B cell (primary cell): ENCODE results near the gene PLA2G12B. TPM values are rescaled to one million over a fixed set of nuclear protein-coding genes. Genes with fewer than 3 reads are reported as not detected.

Source experiments
- ATAC-seq: fragments of 200-7000 bp; cut with Tn5 transposase; one replicate; pipeline ENCODE4 v1.10.0; 2021; ENCODE audit warnings: low read depth, mild to moderate bottlenecking, moderate number of reproducible peaks, moderate library complexity
- CTCF ChIA-PET: fragments of 350-600 bp; sonication (Branson Sonifier 250); formaldehyde crosslinking; loops from one replicate; lab custom pipeline; 2021; ENCODE audit warnings: antibody characterized with exemption, inconsistent platforms; lab: Charles Lee
- POLR2A ChIA-PET: fragments of 350-600 bp; sonication (Branson Sonifier 250); formaldehyde crosslinking; loops from one replicate; lab custom pipeline; 2021; ENCODE audit warnings: antibody characterized with exemption; lab: Charles Lee
- DNase-seq: peaks from one replicate; pipeline ENCODE4 v3.0.0; 2013
- H2AFZ ChIP-seq: 2 replicates; pipeline ENCODE4 v1.6.1; 2012; ENCODE audit warnings: mild to moderate bottlenecking, low read depth, low read length; ENCODE audit not compliant: insufficient read depth, poor library complexity, severe bottlenecking
- H3K27ac ChIP-seq, 2 donors: 1 replicate in 1 of 2; 2 replicates in 1 of 2; pipeline ENCODE4 v1.5.1; 2012 to 2013; ENCODE audit warnings: low read length in 2 of 2, mild to moderate bottlenecking in 2 of 2, moderate library complexity in 1 of 2
- H3K27me3 ChIP-seq, 4 experiments: fragments of 200-600 bp in 1 of 4; sonication (generic) in 1 of 4; replicated peaks in 1 of 4; 1 replicate in 2 of 4; 2 replicates in 2 of 4; pipeline versions ENCODE4 v1.6.1 to v1.7.0; 2013 to 2016; ENCODE audit warnings: low read length in 3 of 4, mild to moderate bottlenecking in 2 of 4, mixed read lengths in 1 of 4, moderate library complexity in 1 of 4; ENCODE audit not compliant: insufficient read depth in 4 of 4, control insufficient read depth in 3 of 4; ENCODE audit errors: control extremely low read depth in 1 of 4
- H3K36me3 ChIP-seq, 2 experiments: replicated peaks in 1 of 2; 1 replicate in 1 of 2; 2 replicates in 1 of 2; pipeline versions ENCODE4 v1.6.1 to v1.7.1; 2013; ENCODE audit warnings: low read length in 1 of 2; ENCODE audit not compliant: insufficient read depth in 2 of 2, control insufficient read depth in 1 of 2; ENCODE audit errors: control extremely low read depth in 1 of 2, extremely low read depth in 1 of 2
- H3K4me1 ChIP-seq, 2 donors: fragments of 200-600 bp in 1 of 2; sonication (generic) in 1 of 2; 1 replicate in 1 of 2; 2 replicates in 1 of 2; pipeline versions ENCODE4 v1.5.1 to v1.6.1; 2013 to 2017; ENCODE audit warnings: low read length in 2 of 2; ENCODE audit not compliant: control insufficient read depth in 2 of 2, insufficient read depth in 2 of 2
- H3K4me2 ChIP-seq: replicated peaks from 2 replicates; pipeline ENCODE3; 2012; ENCODE audit warnings: mild to moderate bottlenecking, low read depth, low read length; ENCODE audit not compliant: poor library complexity, severe bottlenecking
- H3K4me3 ChIP-seq, 5 experiments: fragments of 200-600 bp in 1 of 5; sonication (generic) in 1 of 5; 1 replicate in 3 of 5; 2 replicates in 2 of 5; pipeline versions ENCODE4 v1.5.1 to v1.7.0; 2011 to 2016; ENCODE audit warnings: low read length in 4 of 5, mild to moderate bottlenecking in 4 of 5, low read depth in 2 of 5, control low read depth in 1 of 5, moderate library complexity in 1 of 5; ENCODE audit not compliant: insufficient read depth in 1 of 5; ENCODE audit errors: control extremely low read depth in 1 of 5, extremely low read depth in 1 of 5
- H3K79me2 ChIP-seq: fragments of 200-600 bp; sonication (generic); one replicate; pipeline ENCODE4 v1.6.0; 2016; ENCODE audit warnings: low read length; ENCODE audit not compliant: control insufficient read depth, insufficient read depth
- H3K9ac ChIP-seq: fragments of 200-600 bp; sonication (generic); 2 replicates; pipeline ENCODE4 v1.6.1; 2017; ENCODE audit warnings: mild to moderate bottlenecking, low read length, moderate library complexity
- H3K9me3 ChIP-seq, 3 donors: one replicate each; pipeline versions ENCODE4 v1.6.1 to v1.7.1; 2013; ENCODE audit warnings: low read length in 2 of 3; ENCODE audit not compliant: control insufficient read depth in 2 of 3, insufficient read depth in 1 of 3; ENCODE audit errors: control extremely low read depth in 1 of 3
- H4K20me1 ChIP-seq: 2 replicates; pipeline ENCODE4 v1.6.0; 2012; ENCODE audit warnings: mild to moderate bottlenecking, low read length; ENCODE audit not compliant: insufficient read depth, control insufficient read depth, poor library complexity, severe bottlenecking
- H3K27ac Mint-ChIP-seq: one replicate; pipeline ENCODE4 v1.8.0; 2021; ENCODE audit warnings: mixed read lengths
- H3K27me3 Mint-ChIP-seq: one replicate; pipeline ENCODE4 v1.8.0; 2021; ENCODE audit warnings: mixed read lengths
- H3K4me1 Mint-ChIP-seq: one replicate; pipeline ENCODE4 v1.8.0; 2021; ENCODE audit warnings: mixed read lengths
- H3K4me3 Mint-ChIP-seq: one replicate; pipeline ENCODE4 v1.8.0; 2021; ENCODE audit warnings: mixed read lengths
- H3K9me3 Mint-ChIP-seq: one replicate; pipeline ENCODE4 v1.8.0; 2022; ENCODE audit warnings: mixed read lengths; ENCODE audit not compliant: insufficient read depth
- CTCF ChIP-seq: fragments of 200-600 bp; IDR thresholded peaks from one replicate; pipeline ENCODE4 v1.8.0; 2022; ENCODE audit warnings: antibody characterized with exemption, mild to moderate bottlenecking
- EZH2 ChIP-seq: IDR thresholded peaks from 2 replicates; pipeline ENCODE4 v1.6.1; 2012; ENCODE audit warnings: borderline replicate concordance, low read depth, mild to moderate bottlenecking, moderate library complexity, low read length; ENCODE audit not compliant: insufficient read depth, poor library complexity, severe bottlenecking
- WGBS: methylation state at CpG from one replicate; pipeline ENCODE4 v1.1.5; 2013; ENCODE audit warnings: missing lambda C conversion rate; ENCODE audit not compliant: insufficient coverage; 5-methylcytosine and 5-hydroxymethylcytosine counted together
- intact Hi-C: fragments of 100-400 bp; cut with micrococcal nuclease; formaldehyde crosslinking; loops from one replicate; pipeline ENCODE4 v1.10.0; 2022
- polyA plus RNA-seq: library from polyadenylated mRNA; depleted of rRNA; stranded (reverse); fragments of >200 nt; gene quantifications from 2 replicates; pipeline ENCODE4 v1.2.3, GENCODE V29; 2012
- total RNA-seq, 2 donors: library from RNA; stranded (reverse); fragments of 120-200 nt in 1 of 2; gene quantifications; 1 replicate in 1 of 2; 2 replicates in 1 of 2; pipeline versions ENCODE4 v1.2.3 to v1.2.4, GENCODE V29; 2013 to 2022

The PLA2G12B gene
- total and polyA plus RNA-seq, 2 donors (not counting 1 experiment from before 2014, with no cell fraction given) = not detected

- WGBS = 90% methylated on average over 2 of the region's 2 CpGs
- H3K27ac Mint-ChIP-seq = no peak overlapping the region
- CTCF ChIA-PET = no interaction called here
Observed at GRCh38 chr10:72930276-72930675, 24.3 kb downstream of the PLA2G12B start.

GRCh38 chr10:72928798-72929197, 25.8 kb downstream of the PLA2G12B start:
- no peak overlapping the region for H3K4me2 ChIP-seq
- peaks cover 0 to under 1% (median under 1%) of the 10 kb centered on the region in 4 experiments for H3K27me3 ChIP-seq
- H3K9me3 ChIP-seq = no peaks in the 10 kb centered on the region
- H2AFZ ChIP-seq = no peak overlapping the region
- H3K4me1 Mint-ChIP-seq = no peaks in the 10 kb centered on the region
- TF ChIP-seq CTCF = no peak
- TF ChIP-seq EZH2 = no peak
- no peaks in the 10 kb centered on the region for H3K36me3 ChIP-seq
- H3K9ac ChIP-seq = no peak overlapping the region
- H3K79me2 ChIP-seq = no peaks in the 10 kb centered on the region
- DNase-seq (no peak), ATAC-seq (no peak)
- POLR2A ChIA-PET = no interaction called here
- peaks cover 7% of the 10 kb centered on the region for H3K27me3 Mint-ChIP-seq
- intact Hi-C loops = no loop called here
- H3K27ac Mint-ChIP-seq = no peak overlapping the region
- WGBS = no CpG with 5 or more reads among the region's 5 CpGs
- no peak overlapping the region for H3K4me3 Mint-ChIP-seq
- H3K9me3 Mint-ChIP-seq = no peaks in the 10 kb centered on the region
- no peak overlapping the region for H3K27ac ChIP-seq
- no peaks in the 10 kb centered on the region for H4K20me1 ChIP-seq
- H3K4me3 ChIP-seq = no peak overlapping the region
- CTCF ChIA-PET = no interaction called here
- H3K4me1 ChIP-seq = no peaks in the 10 kb centered on the region

More at GRCh38 chr10:72930276-72930675, 24.3 kb downstream of the PLA2G12B start:
- Histone ChIP-seq H3K4me2 (no peak overlapping the region), H3K4me3 (no peak overlapping the region), H3K36me3 (no peaks in the 10 kb centered on the region), H4K20me1 (no peaks in the 10 kb centered on the region), H3K27ac (no peak overlapping the region), H3K27me3 (no peaks in the 10 kb centered on the region), H3K9ac (no peak overlapping the region), H3K4me1 (no peaks in the 10 kb centered on the region), H2AFZ (no peak overlapping the region), H3K9me3 (no peaks in the 10 kb centered on the region), H3K79me2 (no peaks in the 10 kb centered on the region)
- ATAC-seq (no peak), DNase-seq (no peak)
- H3K4me1 Mint-ChIP-seq = no peaks in the 10 kb centered on the region
- H3K4me3 Mint-ChIP-seq = no peak overlapping the region
- H3K9me3 Mint-ChIP-seq = no peaks in the 10 kb centered on the region
- H3K27me3 Mint-ChIP-seq = peaks cover 2% of the 10 kb centered on the region
- intact Hi-C loops = no loop called here
- TF ChIP-seq CTCF (no peak), EZH2 (no peak)
- POLR2A ChIA-PET = no interaction called here
